Neural progenitor cell (in vitro differentiated cells): ENCODE data around the gene THAP4.

ENCODE experiments used
- EZH2 ChIP-seq: fragments of 200-600 bp; sonication (generic); IDR thresholded peaks from 2 replicates; pipeline ENCODE4 v1.6.1; 2017; ENCODE audit warnings: antibody characterized with exemption, mild to moderate bottlenecking, moderate library complexity
- EZH2phosphoT487 ChIP-seq: fragments of 200-600 bp; sonication (generic); IDR thresholded peaks from 2 replicates; pipeline ENCODE4 v1.6.1; 2017; ENCODE audit warnings: antibody characterized with exemption
- TF ChIP-seq, protein P1 (sequence below): fragments of 200-600 bp; sonication (generic); IDR thresholded peaks from 2 replicates; pipeline ENCODE4 v1.5.1; 2017; ENCODE audit warnings: antibody characterized with exemption, mild to moderate bottlenecking

DNA sequence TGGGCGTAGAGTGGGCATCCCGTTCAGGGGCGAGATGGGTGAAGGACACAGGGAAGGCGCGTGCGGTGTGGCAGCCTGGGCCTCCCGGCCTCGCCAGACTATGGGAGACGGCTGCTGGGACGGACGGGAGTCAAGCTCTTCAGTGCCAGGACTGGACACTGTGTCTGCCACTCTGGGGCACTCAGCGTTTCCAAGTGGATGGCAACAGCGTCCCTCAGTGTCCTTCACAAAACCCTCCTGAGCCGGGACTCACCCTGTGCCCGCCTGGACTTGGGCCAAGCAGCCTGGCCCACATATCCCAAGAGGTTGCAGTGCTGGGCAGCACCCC lies 94.7 kb downstream of the THAP4 start:
- TF ChIP-seq, protein P1, sequence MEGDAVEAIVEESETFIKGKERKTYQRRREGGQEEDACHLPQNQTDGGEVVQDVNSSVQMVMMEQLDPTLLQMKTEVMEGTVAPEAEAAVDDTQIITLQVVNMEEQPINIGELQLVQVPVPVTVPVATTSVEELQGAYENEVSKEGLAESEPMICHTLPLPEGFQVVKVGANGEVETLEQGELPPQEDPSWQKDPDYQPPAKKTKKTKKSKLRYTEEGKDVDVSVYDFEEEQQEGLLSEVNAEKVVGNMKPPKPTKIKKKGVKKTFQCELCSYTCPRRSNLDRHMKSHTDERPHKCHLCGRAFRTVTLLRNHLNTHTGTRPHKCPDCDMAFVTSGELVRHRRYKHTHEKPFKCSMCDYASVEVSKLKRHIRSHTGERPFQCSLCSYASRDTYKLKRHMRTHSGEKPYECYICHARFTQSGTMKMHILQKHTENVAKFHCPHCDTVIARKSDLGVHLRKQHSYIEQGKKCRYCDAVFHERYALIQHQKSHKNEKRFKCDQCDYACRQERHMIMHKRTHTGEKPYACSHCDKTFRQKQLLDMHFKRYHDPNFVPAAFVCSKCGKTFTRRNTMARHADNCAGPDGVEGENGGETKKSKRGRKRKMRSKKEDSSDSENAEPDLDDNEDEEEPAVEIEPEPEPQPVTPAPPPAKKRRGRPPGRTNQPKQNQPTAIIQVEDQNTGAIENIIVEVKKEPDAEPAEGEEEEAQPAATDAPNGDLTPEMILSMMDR = no peak
- TF ChIP-seq EZH2 = no peak
- TF ChIP-seq EZH2phosphoT487 = no peak
